HepG2 (cell line): Measurements from ENCODE around the gene GPR39. TPM values are rescaled to one million over a fixed set of nuclear protein-coding genes. Genes with fewer than 3 reads are reported as not detected.

Experiments used
- ATAC-seq: fragments of 200-7000 bp; cut with Tn5 transposase; 3 replicates; pipeline ENCODE4 v1.9.1; 2020; ENCODE audit warnings: mild to moderate bottlenecking, moderate library complexity
- Bru-seq: library from RNA; stranded (reverse); fragments of 400-500 nt; gene quantifications from one replicate; lab custom pipeline; 2021; lab: Mats Ljungman, UMichigan
- BruChase-seq, 2 experiments: library from RNA; stranded (reverse); fragments of 400-500 nt; gene quantifications; one replicate each; lab custom pipeline; 2021; lab: Mats Ljungman, UMichigan
- BruUV-seq: library from RNA; stranded (reverse); fragments of 400-500 nt; replicated peaks from 2 replicates; lab custom pipeline; 2021; lab: Mats Ljungman, UMichigan
- CTCF ChIA-PET: fragments of 300-600 bp; formaldehyde crosslinking; extraction: SDS; loops from one replicate; lab custom pipeline; 2021; ENCODE audit warnings: low total read pairs, inconsistent platforms, low intra/inter-chr PET ratio; lab: Yijun Ruan, JAX
- POLR2A ChIA-PET: fragments of 350-600 bp; sonication (Branson Sonifier 250); formaldehyde crosslinking; loops from one replicate; lab custom pipeline; 2020; ENCODE audit warnings: antibody characterized with exemption, inconsistent platforms; lab: Yijun Ruan, JAX
- DNase-seq: peaks from one replicate; pipeline ENCODE4 v3.0.0-alpha.2; 2015; ENCODE audit warnings: low spot score
- FAIRE-seq: peaks from 3 replicates; lab custom pipeline; 2011; peaks lifted over from hg19 to GRCh38; lab: Jason Lieb, UNC
- H2AFZ ChIP-seq: one replicate; pipeline ENCODE4 v1.6.1; 2011; ENCODE audit warnings: low read length, inconsistent platforms
- H3K27ac ChIP-seq: fragments of 300-600 bp; 3 replicates; pipeline ENCODE4 v1.8.0; 2011; ENCODE audit warnings: mixed run types, mild to moderate bottlenecking, mixed read lengths, low read length, inconsistent platforms; ENCODE audit not compliant: insufficient read depth; ENCODE audit errors: extremely low read length
- H3K27me3 ChIP-seq, 2 experiments: fragments of 200-600 bp in 1 of 2; 2 replicates in 1 of 2; 3 replicates in 1 of 2; pipeline versions ENCODE4 v1.6.0 to v1.8.0; 2011; ENCODE audit warnings: low read length in 2 of 2, mild to moderate bottlenecking in 2 of 2, moderate library complexity in 2 of 2, inconsistent platforms in 1 of 2; ENCODE audit not compliant: insufficient read depth in 2 of 2, control insufficient read depth in 1 of 2
- H3K36me3 ChIP-seq, 2 experiments: fragments of 200-600 bp in 1 of 2; replicated peaks in 1 of 2; 2 replicates in 1 of 2; 3 replicates in 1 of 2; pipeline versions ENCODE4 v1.5.1 to v1.8.0; 2011; ENCODE audit warnings: low read length in 2 of 2, inconsistent platforms in 1 of 2; ENCODE audit not compliant: insufficient read depth in 2 of 2, control insufficient read depth in 1 of 2
- H3K4me1 ChIP-seq: 2 replicates; pipeline ENCODE4 v1.5.1; 2012; ENCODE audit warnings: low read length, inconsistent platforms; ENCODE audit not compliant: insufficient read depth
- H3K4me2 ChIP-seq: 2 replicates; pipeline ENCODE4 v1.6.0; 2011; ENCODE audit warnings: low read depth, low read length, inconsistent platforms
- H3K4me3 ChIP-seq, 3 experiments: fragments of 200-600 bp in 1 of 3; sonication (generic), shearing (Covaris generic) in 1 of 3; replicated peaks in 1 of 3; 2 replicates each; pipeline ENCODE4 v1.5.1; 2011 to 2016; ENCODE audit warnings: low read length in 3 of 3, inconsistent platforms in 2 of 3, low read depth in 2 of 3, mild to moderate bottlenecking in 2 of 3, control low read depth in 1 of 3, mixed read lengths in 1 of 3; ENCODE audit not compliant: insufficient read depth in 1 of 3
- H3K79me2 ChIP-seq: one replicate; pipeline ENCODE4 v1.6.1; 2011; ENCODE audit warnings: low read length, inconsistent platforms; ENCODE audit not compliant: insufficient read depth
- H3K9ac ChIP-seq: 2 replicates; pipeline ENCODE4 v1.6.0; 2011; ENCODE audit warnings: mild to moderate bottlenecking, low read depth, low read length, inconsistent platforms; ENCODE audit not compliant: insufficient read depth
- H3K9me3 ChIP-seq: 2 replicates; pipeline ENCODE4 v1.5.1; 2012; ENCODE audit warnings: mild to moderate bottlenecking, low read length
- H4K20me1 ChIP-seq: 2 replicates; pipeline ENCODE4 v1.6.0; 2011; ENCODE audit warnings: inconsistent platforms, mild to moderate bottlenecking, low read length, moderate library complexity; ENCODE audit not compliant: insufficient read depth
- ARID2 ChIP-seq: sonication (generic); formaldehyde crosslinking; IDR thresholded peaks from 2 replicates; pipeline ENCODE4 v1.8.1; 2022; ENCODE audit warnings: mild to moderate bottlenecking, missing genetic modification reagents, borderline replicate concordance
- EED ChIP-seq: sonication (generic); formaldehyde crosslinking; IDR thresholded peaks from 2 replicates; pipeline ENCODE4 v1.5.0; 2020; ENCODE audit warnings: mild to moderate bottlenecking, missing genetic modification reagents
- GATA4 ChIP-seq: sonication (generic); IDR thresholded peaks from 2 replicates; pipeline ENCODE4 v1.6.1; 2016; ENCODE audit warnings: antibody characterized with exemption, low read depth, borderline replicate concordance
- HDAC2 ChIP-seq: sonication (generic); formaldehyde crosslinking; IDR thresholded peaks from 2 replicates; pipeline ENCODE4 v1.4.0; 2020; ENCODE audit warnings: missing genetic modification reagents
- HNRNPUL1 ChIP-seq: fragments of 200-400 bp; formaldehyde crosslinking; IDR thresholded peaks from 2 replicates; pipeline ENCODE4 v1.6.1; 2017; ENCODE audit warnings: low read depth, mild to moderate bottlenecking, low read length, moderate library complexity
- KDM3A ChIP-seq: IDR thresholded peaks from 2 replicates; pipeline ENCODE4 v1.6.1; 2018; ENCODE audit warnings: low read depth, missing compliant biosample characterization
- KMT2B ChIP-seq: IDR thresholded peaks from 2 replicates; pipeline ENCODE4 v1.6.1; 2016; ENCODE audit warnings: missing genetic modification reagents, missing compliant biosample characterization
- NPAS2 ChIP-seq: sonication (generic); formaldehyde crosslinking; IDR thresholded peaks from 2 replicates; pipeline ENCODE4 v1.8.0; 2022; ENCODE audit warnings: mild to moderate bottlenecking, missing genetic modification reagents, borderline replicate concordance
- RBM39 ChIP-seq: fragments of 200-400 bp; formaldehyde crosslinking; IDR thresholded peaks from one replicate; pipeline ENCODE4 v1.6.1; 2018; ENCODE audit warnings: antibody characterized with exemption, mild to moderate bottlenecking, low read depth, low read length; ENCODE audit not compliant: poor library complexity, severe bottlenecking
- ZNF557 ChIP-seq: sonication (generic); formaldehyde crosslinking; IDR thresholded peaks from 2 replicates; pipeline ENCODE4 v1.4.0; 2020; ENCODE audit warnings: missing genetic modification reagents
- ZNF572 ChIP-seq: sonication (generic); formaldehyde crosslinking; IDR thresholded peaks from 2 replicates; pipeline ENCODE4 v1.5.1; 2020; ENCODE audit warnings: mild to moderate bottlenecking, missing genetic modification reagents
- ZNF781 ChIP-seq: sonication (generic); formaldehyde crosslinking; IDR thresholded peaks from 2 replicates; pipeline ENCODE4 v1.5.1; 2020; ENCODE audit warnings: borderline replicate concordance, mild to moderate bottlenecking, missing genetic modification reagents; ENCODE audit errors: not compliant biosample characterization
- ZSCAN21 ChIP-seq: sonication (generic); formaldehyde crosslinking; IDR thresholded peaks from 2 replicates; pipeline ENCODE4 v1.8.0; 2022; ENCODE audit warnings: mild to moderate bottlenecking, missing genetic modification reagents, moderate library complexity, borderline replicate concordance
- WGBS: methylation state at CpG from one replicate; pipeline ENCODE4 v1.1.6; 2017; ENCODE audit warnings: low lambda C conversion rate; 5-methylcytosine and 5-hydroxymethylcytosine counted together
- in situ Hi-C: cut with HindIII; loops from 2 replicates; pipeline ENCODE4 v1.10.0; 2017; ENCODE audit warnings: low pct_unique_long_range_greater_than_20kb; ENCODE audit not compliant: extremely low pct_ligation_motif_present
- intact Hi-C: fragments of 100-400 bp; cut with micrococcal nuclease; formaldehyde crosslinking; loops from one replicate; pipeline ENCODE4 v1.10.0; 2022; ENCODE audit not compliant: unreplicated experiment
- long read RNA-seq, 2 experiments: library from RNA in 1 of 2; library from polyadenylated mRNA in 1 of 2; stranded (forward) in 1 of 2; unstranded in 1 of 2; transcript quantifications; one replicate each; pipeline ENCODE4 v2.0.0, GENCODE V29; 2019 to 2022
- polyA minus RNA-seq, 3 experiments: library from RNA; depleted of rRNA, polyadenylated mRNA; stranded (reverse); fragments of >200 nt; gene quantifications; 2 replicates each; pipeline ENCODE4 v1.2.3, GENCODE V29; 2011; ENCODE audit warnings: low replicate concordance in 1 of 3
- polyA plus RNA-seq, 8 experiments: library from polyadenylated mRNA; depleted of rRNA in 3 of 8; stranded (reverse) in 7 of 8; unstranded in 1 of 8; fragments of >200 nt; fragmentation: Illumina TruSeq in 4 of 8; extraction: Trizol in 4 of 8; gene quantifications; 2 replicates each; pipeline versions ENCODE4 v1.2.1 to v1.2.3, GENCODE V29; 2011 to 2016; ENCODE audit warnings: low read depth in 4 of 8, missing spikeins in 1 of 8, mixed read lengths in 1 of 8; ENCODE audit not compliant: insufficient read depth in 1 of 8
- total RNA-seq, 5 experiments: library from RNA; depleted of rRNA; stranded (reverse); fragments of >200 nt; fragmentation: Illumina TruSeq; extraction: Trizol; gene quantifications; 2 replicates each; pipeline ENCODE4 v1.2.3, GENCODE V29; 2016; ENCODE audit warnings: low read depth in 1 of 5
- TF ChIP-seq, protein P1 (sequence below): sonication (generic); formaldehyde crosslinking; IDR thresholded peaks from 2 replicates; pipeline ENCODE4 v1.8.1; 2023; ENCODE audit warnings: mild to moderate bottlenecking, missing genetic modification reagents
- TF ChIP-seq, protein P2 (sequence below): sonication (generic); formaldehyde crosslinking; IDR thresholded peaks from 2 replicates; pipeline ENCODE4 v1.5.0; 2020; ENCODE audit warnings: mild to moderate bottlenecking, missing genetic modification reagents, borderline replicate concordance

The GPR39 gene
- total RNA-seq (2016; rRNA removed; fragmentation: Illumina TruSeq; extraction: Trizol) (0.51 and 0.62 TPM in 2 replicates), polyA plus RNA-seq (2011; rRNA removed) (0.16 and 0.55 TPM in 2 replicates), polyA minus RNA-seq (2011; rRNA and poly(A)+ RNA removed; ENCODE audit: low replicate concordance) (5.2 and 30.2 TPM in 2 replicates), Bru-seq, nascent RNA (percentile 31 among the genes with signal in this experiment), BruChase-seq, experiment 1, labeled RNA remaining after a 6-hour chase (percentile 26 among the genes with signal in this experiment), BruChase-seq, experiment 2, labeled RNA remaining after a 2-hour chase (percentile 38 among the genes with signal in this experiment)
- total RNA-seq (2016; cell fraction: cytosol; rRNA removed; fragmentation: Illumina TruSeq; extraction: Trizol; ENCODE audit: low read depth) = 0.18 TPM in 1 of 2 replicates, not detected in the other
- total RNA-seq (2016; cell fraction: insoluble cytoplasmic fraction; rRNA removed; fragmentation: Illumina TruSeq; extraction: Trizol) = 0.21 and 0.84 TPM in 2 replicates
- 0.24 and 0.28 TPM in 2 replicates for total RNA-seq (2016; cell fraction: membrane; rRNA removed; fragmentation: Illumina TruSeq; extraction: Trizol)
- 1.7 and 2.3 TPM in 2 replicates for total RNA-seq (2016; cell fraction: nucleus; rRNA removed; fragmentation: Illumina TruSeq; extraction: Trizol)
- polyA plus RNA-seq (2011; cell fraction: cytosol; rRNA removed) = 0.19 and 0.34 TPM in 2 replicates
- 0.23 and 0.42 TPM in 2 replicates for polyA plus RNA-seq (2011; cell fraction: nucleus; rRNA removed)
- polyA plus RNA-seq (2012) = 0.36 and 0.47 TPM in 2 replicates
- polyA plus RNA-seq (2016; cell fraction: cytosol; fragmentation: Illumina TruSeq; extraction: Trizol; ENCODE audit: low read depth) = 0.28 TPM in 1 of 2 replicates, not detected in the other
- polyA plus RNA-seq (2016; cell fraction: insoluble cytoplasmic fraction; fragmentation: Illumina TruSeq; extraction: Trizol; ENCODE audit: low read depth) = 0.17 and 0.29 TPM in 2 replicates
- 0.08 and 0.23 TPM in 2 replicates for polyA plus RNA-seq (2016; cell fraction: membrane; fragmentation: Illumina TruSeq; extraction: Trizol; ENCODE audit: low read depth)
- 0.42 and 0.97 TPM in 2 replicates for polyA plus RNA-seq (2016; cell fraction: nucleus; fragmentation: Illumina TruSeq; extraction: Trizol; ENCODE audit: insufficient read depth, low read depth)
- 0.44 TPM in 1 of 2 replicates, not detected in the other for polyA minus RNA-seq (2011; cell fraction: cytosol; rRNA and poly(A)+ RNA removed)
- 2.4 and 3.7 TPM in 2 replicates for polyA minus RNA-seq (2011; cell fraction: nucleus; rRNA and poly(A)+ RNA removed)
- long read RNA-seq, experiment 1 = 0 reads
- long read RNA-seq, experiment 2 = 0 reads

DNA sequence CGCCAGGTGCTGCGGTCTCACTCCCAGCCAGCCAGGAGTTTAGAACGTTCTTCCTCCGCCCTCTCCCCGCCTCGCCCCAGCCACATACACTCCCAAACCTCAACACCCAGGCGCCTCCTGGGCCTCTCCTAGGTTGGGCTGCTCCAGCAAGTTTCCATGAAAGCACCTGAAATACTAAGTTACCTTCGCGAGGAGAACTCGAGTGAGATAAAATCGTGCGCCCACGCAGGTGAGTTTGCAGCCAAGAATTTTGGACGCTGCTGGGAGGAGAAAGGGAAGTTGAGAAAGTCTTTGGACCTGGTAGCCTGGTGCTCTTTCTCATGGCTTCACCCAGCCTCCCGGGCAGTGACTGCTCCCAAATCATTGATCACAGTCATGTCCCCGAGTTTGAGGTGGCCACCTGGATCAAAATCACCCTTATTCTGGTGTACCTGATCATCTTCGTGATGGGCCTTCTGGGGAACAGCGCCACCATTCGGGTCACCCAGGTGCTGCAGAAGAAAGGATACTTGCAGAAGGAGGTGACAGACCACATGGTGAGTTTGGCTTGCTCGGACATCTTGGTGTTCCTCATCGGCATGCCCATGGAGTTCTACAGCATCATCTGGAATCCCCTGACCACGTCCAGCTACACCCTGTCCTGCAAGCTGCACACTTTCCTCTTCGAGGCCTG, at the start of gene GPR39:
TSS of gene GPR39 (plus strand) at position 83 of the 673 bp plus-strand sequence.
- ATAC-seq (peak; percentile 1; the same call in 1 of the 3 replicates), DNase-seq (no peak), FAIRE-seq (no peak)
- H3K4me1 ChIP-seq = peaks cover 21% of the 10 kb centered on the region
- intact Hi-C loops = loop anchor here (2.0 kb wide), 1 partner anchor 24 kb away; no protein-coding TSS in a partner anchor
- H3K27ac ChIP-seq = no peak within 1 kb of the TSS
- in situ Hi-C loops = no loop called here
- H3K27me3 ChIP-seq = peaks cover 3 to 20% of the 10 kb centered on the region in 2 experiments; a peak in 3 of 5 replicates
- no peaks in the 10 kb centered on the region for H4K20me1 ChIP-seq
- H3K4me3 ChIP-seq = peak within 1 kb of the TSS; percentile 60 to 76 (median 61)
- peak within 1 kb of the TSS; percentile 38; the same call in 1 of the 2 replicates for H3K9ac ChIP-seq
- H3K79me2 ChIP-seq = no peaks in the 10 kb centered on the region
- 44% methylated on average over 23 of the region's 23 CpGs for WGBS
- no peaks in the 10 kb centered on the region for H3K9me3 ChIP-seq
- H2AFZ ChIP-seq = no peak within 1 kb of the TSS
- BruUV-seq = TSS peak; percentile 60
- H3K4me2 ChIP-seq = peak within 1 kb of the TSS; percentile 98
- H3K36me3 ChIP-seq = no peaks in the 10 kb centered on the region
- ChIA-PET CTCF (no interaction called here), POLR2A (interaction anchor here (0.8 to 2.1 kb wide), 5 partner anchors 8 to 735 kb away, joined by 3 to 24 read pairs (median 3); no protein-coding TSS in a partner anchor)
- no peak for TF ChIP-seq ZNF781
- TF ChIP-seq, protein P1, sequence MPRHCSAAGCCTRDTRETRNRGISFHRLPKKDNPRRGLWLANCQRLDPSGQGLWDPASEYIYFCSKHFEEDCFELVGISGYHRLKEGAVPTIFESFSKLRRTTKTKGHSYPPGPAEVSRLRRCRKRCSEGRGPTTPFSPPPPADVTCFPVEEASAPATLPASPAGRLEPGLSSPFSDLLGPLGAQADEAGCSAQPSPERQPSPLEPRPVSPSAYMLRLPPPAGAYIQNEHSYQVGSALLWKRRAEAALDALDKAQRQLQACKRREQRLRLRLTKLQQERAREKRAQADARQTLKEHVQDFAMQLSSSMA (CRISPR knock-in tag) = 0 out of 2 replicates have a peak, but pooled peaks have one; percentile 24
- no peak for TF ChIP-seq GATA4
- TF ChIP-seq ZNF557 (CRISPR knock-in tag) = no peak
- TF ChIP-seq KDM3A (CRISPR knock-in tag) = peak; percentile 27; the same call in 1 of the 2 replicates
- peak; percentile 52; the same call in 1 of the 2 replicates for TF ChIP-seq ARID2 (CRISPR knock-in tag)
- TF ChIP-seq NPAS2 = 0 out of 2 replicates have a peak, but pooled peaks have one; percentile 29
- TF ChIP-seq KMT2B (CRISPR knock-in tag) = 0 out of 2 replicates have a peak, but pooled peaks have one; percentile 5
- 0 out of 2 replicates have a peak, but pooled peaks have one; percentile 36 for TF ChIP-seq ZNF572 (CRISPR knock-in tag)
- TF ChIP-seq, protein P2, sequence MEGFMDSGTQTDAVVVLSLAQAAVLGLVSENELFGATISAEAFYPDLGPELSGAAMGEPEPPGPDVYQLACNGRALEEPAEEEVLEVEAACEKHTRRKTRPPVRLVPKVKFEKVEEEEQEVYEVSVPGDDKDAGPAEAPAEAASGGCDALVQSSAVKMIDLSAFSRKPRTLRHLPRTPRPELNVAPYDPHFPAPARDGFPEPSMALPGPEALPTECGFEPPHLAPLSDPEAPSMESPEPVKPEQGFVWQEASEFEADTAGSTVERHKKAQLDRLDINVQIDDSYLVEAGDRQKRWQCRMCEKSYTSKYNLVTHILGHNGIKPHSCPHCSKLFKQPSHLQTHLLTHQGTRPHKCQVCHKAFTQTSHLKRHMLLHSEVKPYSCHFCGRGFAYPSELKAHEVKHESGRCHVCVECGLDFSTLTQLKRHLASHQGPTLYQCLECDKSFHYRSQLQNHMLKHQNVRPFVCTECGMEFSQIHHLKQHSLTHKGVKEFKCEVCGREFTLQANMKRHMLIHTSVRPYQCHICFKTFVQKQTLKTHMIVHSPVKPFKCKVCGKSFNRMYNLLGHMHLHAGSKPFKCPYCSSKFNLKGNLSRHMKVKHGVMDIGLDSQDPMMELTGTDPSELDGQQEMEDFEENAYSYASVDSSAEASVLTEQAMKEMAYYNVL = no peak
- TF ChIP-seq EED = 0 out of 2 replicates have a peak, but pooled peaks have one; percentile 27
- 0 out of 2 replicates have a peak, but pooled peaks have one; percentile 0 for TF ChIP-seq HDAC2 (CRISPR knock-in tag)
- TF ChIP-seq RBM39 = no peak
- peak; percentile 59; the same call in 1 of the 2 replicates for TF ChIP-seq HNRNPUL1
- TF ChIP-seq ZSCAN21 (CRISPR knock-in tag) = no peak
